Measurements from ENCODE around the gene ZNF785. TPM values are rescaled to one million over a fixed set of nuclear protein-coding genes. Genes with fewer than 3 reads are reported as not detected.

Gene ZNF785
- total and polyA plus RNA-seq, 2 of the 13 experiments (the other 11 are each of a cell fraction or from before 2014, with no cell fraction given): 0.01 TPM; not detected in 1

- TF ChIP-seq NR2F6 (IDR thresholded peaks at IDR 0.05) (no peak), NR2F6 (CRISPR knock-in tag; IDR thresholded peaks at IDR 0.05) (0 out of 2 replicates have a peak, but pooled peaks have one; percentile 22), ZNF816 (CRISPR knock-in tag; IDR thresholded peaks at IDR 0.05; ENCODE audit: borderline replicate concordance) (no peak), ZNF564 (CRISPR knock-in tag; IDR thresholded peaks at IDR 0.05) (no peak), MXD4 (CRISPR knock-in tag; IDR thresholded peaks at IDR 0.05) (no peak), ZEB1 (IDR thresholded peaks at IDR 0.05; ENCODE audit: insufficient replicate concordance, low read depth) (no peak), SP5 (CRISPR knock-in tag; IDR thresholded peaks at IDR 0.05; ENCODE audit: borderline replicate concordance, low read depth) (peak; percentile 27; the same call in 1 of the 2 replicates), SAFB2 (CRISPR knock-in tag; IDR thresholded peaks at IDR 0.05; ENCODE audit: borderline replicate concordance, low read depth) (peak; percentile 52; the same call in 1 of the 2 replicates), ZNF430 (CRISPR knock-in tag; IDR thresholded peaks at IDR 0.05) (no peak), DNMT1 (CRISPR knock-in tag; IDR thresholded peaks at IDR 0.05) (no peak), KDM5A (IDR thresholded peaks at IDR 0.05; ENCODE audit: borderline replicate concordance, low read length) (no peak), PATZ1 (CRISPR knock-in tag; IDR thresholded peaks at IDR 0.05) (no peak), CBX5 (CRISPR knock-in tag; IDR thresholded peaks at IDR 0.05; ENCODE audit: borderline replicate concordance) (no peak)
- TF ChIP-seq, protein P1, sequence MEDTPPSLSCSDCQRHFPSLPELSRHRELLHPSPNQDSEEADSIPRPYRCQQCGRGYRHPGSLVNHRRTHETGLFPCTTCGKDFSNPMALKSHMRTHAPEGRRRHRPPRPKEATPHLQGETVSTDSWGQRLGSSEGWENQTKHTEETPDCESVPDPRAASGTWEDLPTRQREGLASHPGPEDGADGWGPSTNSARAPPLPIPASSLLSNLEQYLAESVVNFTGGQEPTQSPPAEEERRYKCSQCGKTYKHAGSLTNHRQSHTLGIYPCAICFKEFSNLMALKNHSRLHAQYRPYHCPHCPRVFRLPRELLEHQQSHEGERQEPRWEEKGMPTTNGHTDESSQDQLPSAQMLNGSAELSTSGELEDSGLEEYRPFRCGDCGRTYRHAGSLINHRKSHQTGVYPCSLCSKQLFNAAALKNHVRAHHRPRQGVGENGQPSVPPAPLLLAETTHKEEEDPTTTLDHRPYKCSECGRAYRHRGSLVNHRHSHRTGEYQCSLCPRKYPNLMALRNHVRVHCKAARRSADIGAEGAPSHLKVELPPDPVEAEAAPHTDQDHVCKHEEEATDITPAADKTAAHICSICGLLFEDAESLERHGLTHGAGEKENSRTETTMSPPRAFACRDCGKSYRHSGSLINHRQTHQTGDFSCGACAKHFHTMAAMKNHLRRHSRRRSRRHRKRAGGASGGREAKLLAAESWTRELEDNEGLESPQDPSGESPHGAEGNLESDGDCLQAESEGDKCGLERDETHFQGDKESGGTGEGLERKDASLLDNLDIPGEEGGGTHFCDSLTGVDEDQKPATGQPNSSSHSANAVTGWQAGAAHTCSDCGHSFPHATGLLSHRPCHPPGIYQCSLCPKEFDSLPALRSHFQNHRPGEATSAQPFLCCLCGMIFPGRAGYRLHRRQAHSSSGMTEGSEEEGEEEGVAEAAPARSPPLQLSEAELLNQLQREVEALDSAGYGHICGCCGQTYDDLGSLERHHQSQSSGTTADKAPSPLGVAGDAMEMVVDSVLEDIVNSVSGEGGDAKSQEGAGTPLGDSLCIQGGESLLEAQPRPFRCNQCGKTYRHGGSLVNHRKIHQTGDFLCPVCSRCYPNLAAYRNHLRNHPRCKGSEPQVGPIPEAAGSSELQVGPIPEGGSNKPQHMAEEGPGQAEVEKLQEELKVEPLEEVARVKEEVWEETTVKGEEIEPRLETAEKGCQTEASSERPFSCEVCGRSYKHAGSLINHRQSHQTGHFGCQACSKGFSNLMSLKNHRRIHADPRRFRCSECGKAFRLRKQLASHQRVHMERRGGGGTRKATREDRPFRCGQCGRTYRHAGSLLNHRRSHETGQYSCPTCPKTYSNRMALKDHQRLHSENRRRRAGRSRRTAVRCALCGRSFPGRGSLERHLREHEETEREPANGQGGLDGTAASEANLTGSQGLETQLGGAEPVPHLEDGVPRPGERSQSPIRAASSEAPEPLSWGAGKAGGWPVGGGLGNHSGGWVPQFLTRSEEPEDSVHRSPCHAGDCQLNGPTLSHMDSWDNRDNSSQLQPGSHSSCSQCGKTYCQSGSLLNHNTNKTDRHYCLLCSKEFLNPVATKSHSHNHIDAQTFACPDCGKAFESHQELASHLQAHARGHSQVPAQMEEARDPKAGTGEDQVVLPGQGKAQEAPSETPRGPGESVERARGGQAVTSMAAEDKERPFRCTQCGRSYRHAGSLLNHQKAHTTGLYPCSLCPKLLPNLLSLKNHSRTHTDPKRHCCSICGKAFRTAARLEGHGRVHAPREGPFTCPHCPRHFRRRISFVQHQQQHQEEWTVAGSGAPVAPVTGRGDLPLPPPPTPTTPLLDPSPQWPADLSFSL (CRISPR knock-in tag; IDR thresholded peaks at IDR 0.05): no peak
- TF ChIP-seq, protein P2, sequence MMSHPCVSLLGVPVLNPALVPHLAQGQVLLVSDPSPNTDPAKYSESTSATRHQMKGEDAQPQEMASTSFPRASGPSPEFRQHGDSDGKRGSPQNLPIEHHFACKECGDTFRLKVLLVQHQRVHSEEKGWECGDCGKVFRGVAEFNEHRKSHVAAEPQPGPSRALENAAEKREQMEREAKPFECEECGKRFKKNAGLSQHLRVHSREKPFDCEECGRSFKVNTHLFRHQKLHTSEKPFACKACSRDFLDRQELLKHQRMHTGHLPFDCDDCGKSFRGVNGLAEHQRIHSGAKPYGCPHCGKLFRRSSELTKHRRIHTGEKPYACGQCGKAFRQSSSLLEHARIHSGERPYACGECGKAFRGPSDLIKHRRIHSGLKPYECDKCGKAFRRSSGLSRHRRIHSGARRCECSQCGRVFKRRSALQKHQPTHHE (CRISPR knock-in tag; IDR thresholded peaks at IDR 0.05; ENCODE audit: borderline replicate concordance): no peak
Measured at GRCh38 chr16:30567160-30567990, 18.1 kb downstream of the ZNF785 start (continued).
